Upper lobe of left lung (tissue), 6 donors: Measurements from ENCODE around the gene ZFHX3. TPM values are rescaled to one million over a fixed set of nuclear protein-coding genes. Genes with fewer than 3 reads are reported as not detected.

Experiments
- ATAC-seq, 2 donors: fragments of 200-7000 bp; cut with Tn5 transposase; one replicate each; pipeline ENCODE4 v1.9.1; 2022; ENCODE audit warnings: mild to moderate bottlenecking in 2 of 2, moderate library complexity in 2 of 2; ENCODE audit not compliant: low FRiP score in 2 of 2
- DNase-seq, 2 donors: peaks; one replicate each; pipeline ENCODE4 v3.0.0-alpha.2; 2019 to 2020
- H3K27ac ChIP-seq, 4 donors: fragments of 200-600 bp; sonication (generic); one replicate each; pipeline ENCODE4 v1.5.1; 2016 to 2019
- H3K27me3 ChIP-seq, 4 donors: fragments of 200-600 bp; sonication (generic); one replicate each; pipeline ENCODE4 v1.5.1; 2017 to 2019
- H3K36me3 ChIP-seq, 4 donors: fragments of 200-600 bp; sonication (generic); one replicate each; pipeline ENCODE4 v1.5.1; 2016 to 2019
- H3K4me1 ChIP-seq, 4 donors: fragments of 200-600 bp; sonication (generic); one replicate each; pipeline ENCODE4 v1.5.1; 2018 to 2019
- H3K4me3 ChIP-seq, 4 donors: fragments of 200-600 bp; sonication (generic); one replicate each; pipeline ENCODE4 v1.5.1; 2017 to 2019; ENCODE audit warnings: mild to moderate bottlenecking in 2 of 4, moderate library complexity in 1 of 4
- H3K9me3 ChIP-seq, 4 donors: fragments of 200-600 bp; sonication (generic); one replicate each; pipeline ENCODE4 v1.5.1; 2018 to 2019
- CTCF ChIP-seq, 6 experiments: fragments of 450-650 bp in 4 of 6; fragments of 200-600 bp in 2 of 6; sonication (generic) in 2 of 6; IDR thresholded peaks; one replicate each; pipeline ENCODE4 v1.5.1; 2016 to 2019; ENCODE audit warnings: antibody characterized with exemption in 6 of 6
- EP300 ChIP-seq, 4 donors: sonication (generic); formaldehyde crosslinking; IDR thresholded peaks; one replicate each; pipeline ENCODE4 v1.5.1; 2017; ENCODE audit warnings: antibody characterized with exemption in 4 of 4, control low read depth in 2 of 4
- POLR2A ChIP-seq, 4 donors: fragments of 450-650 bp; IDR thresholded peaks; one replicate each; pipeline ENCODE4 v1.5.1; 2016 to 2017; ENCODE audit warnings: antibody characterized with exemption in 4 of 4, mild to moderate bottlenecking in 2 of 4
- POLR2AphosphoS5 ChIP-seq, 2 donors: sonication (generic); formaldehyde crosslinking; IDR thresholded peaks; one replicate each; pipeline ENCODE4 v1.5.1; 2017; ENCODE audit warnings: antibody characterized with exemption in 2 of 2
- WGBS, 2 donors: methylation state at CpG; one replicate each; pipeline ENCODE4 v1.1.5; 2017 to 2018; 5-methylcytosine and 5-hydroxymethylcytosine counted together
- total RNA-seq, 6 donors: library from RNA; depleted of rRNA in 4 of 6; stranded (reverse); fragments of >200 nt in 4 of 6; gene quantifications; one replicate each; pipeline versions ENCODE4 v1.1.0 to v1.2.1, GENCODE V29; 2016 to 2021
- donor health status: DM: no; HTN: no; CAD: no; lungs with moderate emphysema.
- donor health status: DM: no; HTN: yes; CAD: no; lungs with severe emphysema.

Gene ZFHX3
- total RNA-seq, 6 donors from 2014 or later = 22.4 to 40.3 (median 27.0) TPM

DNA sequence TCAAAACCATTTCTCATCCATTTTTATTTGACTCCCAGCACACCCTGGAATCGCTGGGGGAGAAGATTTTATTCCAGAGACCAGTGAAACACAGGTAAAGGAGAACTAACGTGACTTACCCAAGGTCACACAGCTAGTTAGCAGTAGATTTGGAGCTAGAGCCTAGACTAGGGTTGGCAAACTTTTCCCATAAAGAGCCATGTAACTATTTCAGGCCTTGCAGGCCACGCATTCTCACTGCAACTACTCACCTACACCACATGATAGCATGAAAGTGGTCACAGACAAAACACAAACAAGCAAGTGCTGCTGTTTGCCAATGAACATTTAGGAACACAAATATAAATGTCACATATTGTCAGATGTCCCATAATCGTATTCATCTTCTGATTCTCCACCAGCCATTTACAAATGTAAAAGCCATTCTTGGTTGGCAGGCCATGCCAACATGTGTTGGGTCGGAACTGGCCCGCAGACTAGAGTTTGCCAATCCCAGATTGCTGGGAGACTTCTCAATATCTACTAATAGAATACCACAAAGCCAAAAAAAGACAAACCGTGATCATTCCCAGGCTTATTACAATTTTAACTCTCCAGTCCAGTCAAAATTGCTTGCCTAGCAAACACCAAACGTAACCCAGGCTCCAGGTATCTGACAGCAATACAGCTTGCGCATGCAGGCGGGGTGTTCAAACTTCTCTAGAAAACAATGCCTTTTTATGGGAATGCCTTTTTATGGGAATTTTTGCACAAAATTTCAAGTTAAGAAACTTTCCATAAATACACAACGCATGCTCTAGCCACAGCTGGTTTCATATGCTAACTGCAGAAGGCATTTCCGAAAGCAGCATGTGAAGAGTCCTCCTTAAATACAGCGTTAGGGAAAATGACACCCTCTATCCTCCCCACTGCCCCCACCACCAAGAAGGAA is 20.9 kb downstream of the ZFHX3 start:
- Histone ChIP-seq H3K27me3 (no peaks in the 10 kb centered on the region), H3K9me3 (no peaks in the 10 kb centered on the region), H3K36me3 (no peaks in the 10 kb centered on the region), H3K4me3 (no peak overlapping the region), H3K4me1 (peaks cover 16 to 48% (median 26%) of the 10 kb centered on the region in 4 donors), H3K27ac (peak overlapping the region in 1 of 4 donors; percentile 7)
- DNase-seq = no peak
- 87 to 93% methylated on average over 13 of the region's 13 CpGs for WGBS, 2 donors
- no peak for ATAC-seq
- no peak for TF ChIP-seq EP300 (IDR thresholded peaks at IDR 0.05)
- TF ChIP-seq POLR2A (IDR thresholded peaks at IDR 0.05) = no peak
- TF ChIP-seq CTCF (IDR thresholded peaks at IDR 0.05) = no peak
- TF ChIP-seq POLR2AphosphoS5 (IDR thresholded peaks at IDR 0.05) = no peak

DNA sequence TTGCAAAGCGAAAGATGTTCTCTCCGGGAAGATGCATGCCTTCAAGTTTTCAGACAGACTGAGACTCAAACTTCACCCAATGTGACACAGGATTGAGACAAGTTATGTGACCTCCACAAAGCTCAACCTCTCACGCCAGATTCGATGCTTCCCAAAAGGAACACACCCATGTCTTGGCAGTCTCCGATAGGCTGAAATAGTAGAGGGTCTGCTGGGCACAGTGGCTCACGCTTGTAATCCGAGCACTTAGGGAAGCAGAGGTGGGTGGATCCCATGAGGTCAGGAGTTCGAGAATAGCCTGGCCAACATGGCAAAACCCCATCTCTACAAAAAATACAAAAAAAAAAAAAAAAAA is 22.1 kb downstream of the ZFHX3 start:
- DNase-seq = no peak
- H3K9me3 ChIP-seq = no peaks in the 10 kb centered on the region
- no peaks in the 10 kb centered on the region for H3K36me3 ChIP-seq
- no peaks in the 10 kb centered on the region for H3K27me3 ChIP-seq
- no peak for TF ChIP-seq POLR2A (IDR thresholded peaks at IDR 0.05)
- no peak for TF ChIP-seq POLR2AphosphoS5 (IDR thresholded peaks at IDR 0.05)
- no peak overlapping the region for H3K4me3 ChIP-seq
- H3K4me1 ChIP-seq = peaks cover 17 to 43% (median 23%) of the 10 kb centered on the region in 4 donors
- 54 to 60% methylated on average over 8 of the region's 8 CpGs for WGBS, 2 donors
- H3K27ac ChIP-seq = peak overlapping the region; percentile 23 to 68 (median 42)
- ATAC-seq = peak in 1 of 2 donors; percentile 41

- H3K4me1 ChIP-seq = peaks cover 22 to 45% (median 25%) of the 10 kb centered on the region in 4 donors
- no peak overlapping the region for H3K4me3 ChIP-seq
- ATAC-seq (peak in 1 of 2 donors; percentile 30), DNase-seq (peak; percentile 47 to 48)
- no peaks in the 10 kb centered on the region for H3K36me3 ChIP-seq
- TF ChIP-seq EP300 (IDR thresholded peaks at IDR 0.05) = no peak
- TF ChIP-seq POLR2AphosphoS5 (IDR thresholded peaks at IDR 0.05) = no peak
- no peak for TF ChIP-seq CTCF (IDR thresholded peaks at IDR 0.05)
- TF ChIP-seq POLR2A (IDR thresholded peaks at IDR 0.05) = no peak
- H3K9me3 ChIP-seq = no peaks in the 10 kb centered on the region
- WGBS, 2 donors = 36 to 42% methylated on average over 11 of the region's 11 CpGs
- H3K27me3 ChIP-seq = no peaks in the 10 kb centered on the region
- peak overlapping the region; percentile 23 to 68 (median 42) for H3K27ac ChIP-seq
These were observed 22.6 kb downstream of the ZFHX3 start for GRCh38 chr16:73025151-73025855.

DNA sequence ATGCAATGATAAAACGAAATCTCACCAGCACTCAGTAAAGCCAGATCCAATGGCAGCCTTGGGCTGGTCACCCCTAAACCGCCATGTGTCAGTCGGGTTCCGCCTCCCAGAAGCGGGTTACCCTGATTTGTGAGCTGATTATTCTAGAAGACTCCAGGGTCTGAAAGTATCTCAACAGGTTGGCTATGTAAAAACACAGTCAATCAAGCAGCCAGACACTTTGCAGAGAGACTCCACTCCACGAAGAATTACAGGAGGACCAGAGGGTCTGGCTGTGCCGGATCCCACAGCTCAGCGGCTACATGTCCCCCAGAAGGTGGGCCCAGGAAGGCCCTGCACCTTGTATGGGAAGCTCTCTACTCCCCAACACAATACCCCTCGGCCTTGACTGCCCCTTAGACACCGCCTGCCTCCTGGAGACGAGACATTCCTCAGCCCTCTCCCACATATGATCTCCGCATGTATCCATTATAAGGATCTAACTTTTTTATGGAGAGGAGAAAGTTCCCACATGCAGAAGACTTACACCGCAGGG is 23.3 kb downstream of the ZFHX3 start:
- no peak for ATAC-seq
- Histone ChIP-seq H3K27ac (peak overlapping the region; percentile 13 to 68 (median 42)), H3K4me1 (peaks cover 29 to 50% (median 32%) of the 10 kb centered on the region in 4 donors), H3K27me3 (no peaks in the 10 kb centered on the region), H3K4me3 (no peak overlapping the region), H3K9me3 (no peaks in the 10 kb centered on the region), H3K36me3 (no peaks in the 10 kb centered on the region)
- no peak for DNase-seq
- no peak for TF ChIP-seq POLR2A (IDR thresholded peaks at IDR 0.05)
- no peak for TF ChIP-seq POLR2AphosphoS5 (IDR thresholded peaks at IDR 0.05)
- no peak for TF ChIP-seq EP300 (IDR thresholded peaks at IDR 0.05)
- TF ChIP-seq CTCF (IDR thresholded peaks at IDR 0.05) = no peak
- WGBS, 2 donors = 70 to 84% methylated on average over 9 to 13 of the region's 13 CpGs
